Panc1 (cell line): ENCODE measurements around the gene ITPKB. TPM values are rescaled to one million over a fixed set of nuclear protein-coding genes. Genes with fewer than 3 reads are reported as not detected.

Experiments used
- ATAC-seq: fragments of 200-7000 bp; cut with Tn5 transposase; 2 replicates; pipeline ENCODE4 v1.9.1; 2020; ENCODE audit warnings: mild to moderate bottlenecking, moderate library complexity
- BruUV-seq: library from RNA; stranded (reverse); fragments of 400-500 nt; replicated peaks from 2 replicates; lab custom pipeline; 2021; lab: Mats Ljungman, UMichigan
- CTCF ChIA-PET: fragments of 300-600 bp; sonication (Branson Sonifier 250); formaldehyde crosslinking; loops from one replicate; lab custom pipeline; 2022; ENCODE audit warnings: antibody characterized with exemption; lab: Charles Lee
- POLR2A ChIA-PET: fragments of 300-600 bp; sonication (Branson Sonifier 250); formaldehyde crosslinking; loops from one replicate; lab custom pipeline; 2022; ENCODE audit warnings: antibody characterized with exemption; lab: Charles Lee
- DNase-seq: peaks from one replicate; pipeline ENCODE4 v3.0.0-alpha.2; 2010; ENCODE audit warnings: low read depth, low spot score
- H3K27ac ChIP-seq: 2 replicates; pipeline ENCODE4 v1.5.1; 2011; ENCODE audit warnings: mild to moderate bottlenecking, low read length, inconsistent platforms
- H3K27me3 ChIP-seq: fragments of 200-500 bp; sonication (Bioruptor generic); 2 replicates; pipeline ENCODE4 v1.6.0; 2014; ENCODE audit warnings: low read length, inconsistent platforms; ENCODE audit not compliant: control insufficient read depth, insufficient read depth
- H3K36me3 ChIP-seq: fragments of 200-500 bp; sonication (Bioruptor generic); 2 replicates; pipeline ENCODE4 v1.5.1; 2014; ENCODE audit warnings: inconsistent platforms, mild to moderate bottlenecking, low read length, moderate library complexity; ENCODE audit not compliant: control insufficient read depth, insufficient read depth
- H3K4me1 ChIP-seq: 2 replicates; pipeline ENCODE4 v1.5.1; 2011; ENCODE audit warnings: inconsistent platforms, mild to moderate bottlenecking, low read length, moderate library complexity; ENCODE audit not compliant: control insufficient read depth, insufficient read depth
- H3K4me3 ChIP-seq, 2 experiments: 2 replicates each; pipeline ENCODE4 v1.5.1; 2011 to 2012; ENCODE audit warnings: low read depth in 2 of 2, low read length in 2 of 2, mild to moderate bottlenecking in 2 of 2, inconsistent platforms in 1 of 2, moderate library complexity in 1 of 2
- H3K9me3 ChIP-seq: fragments of 200-500 bp; sonication (Bioruptor generic); 2 replicates; pipeline ENCODE4 v1.5.1; 2014; ENCODE audit warnings: low read depth, mild to moderate bottlenecking, inconsistent platforms, low read length, moderate library complexity; ENCODE audit not compliant: control insufficient read depth, insufficient read depth
- POLR2AphosphoS5 ChIP-seq: IDR thresholded peaks from 2 replicates; pipeline ENCODE4 v1.6.1; 2012; ENCODE audit warnings: mild to moderate bottlenecking, low read depth, low read length, moderate library complexity
- SIN3A ChIP-seq: IDR thresholded peaks from 2 replicates; pipeline ENCODE4 v1.6.1; 2012; ENCODE audit warnings: low read depth, mild to moderate bottlenecking, low read length, moderate library complexity, borderline replicate concordance; ENCODE audit not compliant: insufficient read depth
- TCF7L2 ChIP-seq: IDR thresholded peaks from 2 replicates; pipeline ENCODE4 v1.6.1; 2011; ENCODE audit warnings: mild to moderate bottlenecking, low read depth, low read length, inconsistent platforms
- in situ Hi-C: cut with HindIII; loops from 2 replicates; pipeline ENCODE4 v1.10.0; 2016; ENCODE audit warnings: low sequenced_read_pairs, low pct_unique_long_range_greater_than_20kb
- intact Hi-C: fragments of 100-400 bp; cut with micrococcal nuclease; formaldehyde crosslinking; loops from one replicate; pipeline ENCODE4 v1.10.0; 2022; ENCODE audit not compliant: unreplicated experiment
- total RNA-seq: library from RNA; stranded (reverse); gene quantifications from one replicate; pipeline ENCODE4 v1.2.1, GENCODE V29; 2021; ENCODE audit not compliant: unreplicated experiment
- TF ChIP-seq, protein P1 (sequence below), 2 experiments: IDR thresholded peaks; 2 replicates each; pipeline ENCODE4 v1.6.1; 2011 to 2012; ENCODE audit warnings: low read depth in 2 of 2, control low read depth in 1 of 2, low read length in 1 of 2, mild to moderate bottlenecking in 1 of 2, moderate library complexity in 1 of 2; ENCODE audit not compliant: insufficient read depth in 1 of 2
- TF ChIP-seq, protein P2 (sequence below): fragments of 450-650 bp; IDR thresholded peaks from 2 replicates; pipeline ENCODE4 v1.5.1; 2017; ENCODE audit warnings: mild to moderate bottlenecking

The ITPKB gene
- total RNA-seq, 1 experiment from 2014 or later = 10.9 TPM

DNA sequence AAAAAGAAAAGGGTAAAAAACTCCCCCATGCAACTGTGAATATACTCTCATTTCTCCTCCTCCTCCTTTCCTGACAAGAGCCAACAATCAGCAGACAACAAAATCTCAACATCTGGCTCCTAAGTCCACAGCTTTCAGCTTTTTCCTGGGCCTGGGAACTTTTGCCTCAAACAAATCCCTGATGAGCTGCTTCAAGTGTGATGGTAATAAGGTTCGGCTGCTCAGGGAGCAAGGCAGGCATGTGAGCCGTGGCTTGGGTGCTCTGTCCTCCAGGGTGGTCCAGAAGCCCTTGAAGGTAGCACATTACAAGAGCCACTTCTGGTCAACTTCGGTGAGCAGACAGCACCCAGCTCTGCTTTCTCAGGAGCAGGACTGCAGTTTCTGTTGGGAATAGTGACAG is 46.3 kb downstream of the ITPKB start:
- BruUV-seq = no TSS peak
- Histone ChIP-seq H3K36me3 (no peaks in the 10 kb centered on the region), H3K27ac (no peak overlapping the region), H3K27me3 (no peaks in the 10 kb centered on the region), H3K9me3 (no peaks in the 10 kb centered on the region), H3K4me1 (no peaks in the 10 kb centered on the region), H3K4me3 (no peak overlapping the region)
- CTCF ChIA-PET = no interaction called here
- in situ Hi-C loops = no loop called here
- no peak for DNase-seq
- POLR2A ChIA-PET = no interaction called here
- ATAC-seq = no peak
- TF ChIP-seq, protein P1, sequence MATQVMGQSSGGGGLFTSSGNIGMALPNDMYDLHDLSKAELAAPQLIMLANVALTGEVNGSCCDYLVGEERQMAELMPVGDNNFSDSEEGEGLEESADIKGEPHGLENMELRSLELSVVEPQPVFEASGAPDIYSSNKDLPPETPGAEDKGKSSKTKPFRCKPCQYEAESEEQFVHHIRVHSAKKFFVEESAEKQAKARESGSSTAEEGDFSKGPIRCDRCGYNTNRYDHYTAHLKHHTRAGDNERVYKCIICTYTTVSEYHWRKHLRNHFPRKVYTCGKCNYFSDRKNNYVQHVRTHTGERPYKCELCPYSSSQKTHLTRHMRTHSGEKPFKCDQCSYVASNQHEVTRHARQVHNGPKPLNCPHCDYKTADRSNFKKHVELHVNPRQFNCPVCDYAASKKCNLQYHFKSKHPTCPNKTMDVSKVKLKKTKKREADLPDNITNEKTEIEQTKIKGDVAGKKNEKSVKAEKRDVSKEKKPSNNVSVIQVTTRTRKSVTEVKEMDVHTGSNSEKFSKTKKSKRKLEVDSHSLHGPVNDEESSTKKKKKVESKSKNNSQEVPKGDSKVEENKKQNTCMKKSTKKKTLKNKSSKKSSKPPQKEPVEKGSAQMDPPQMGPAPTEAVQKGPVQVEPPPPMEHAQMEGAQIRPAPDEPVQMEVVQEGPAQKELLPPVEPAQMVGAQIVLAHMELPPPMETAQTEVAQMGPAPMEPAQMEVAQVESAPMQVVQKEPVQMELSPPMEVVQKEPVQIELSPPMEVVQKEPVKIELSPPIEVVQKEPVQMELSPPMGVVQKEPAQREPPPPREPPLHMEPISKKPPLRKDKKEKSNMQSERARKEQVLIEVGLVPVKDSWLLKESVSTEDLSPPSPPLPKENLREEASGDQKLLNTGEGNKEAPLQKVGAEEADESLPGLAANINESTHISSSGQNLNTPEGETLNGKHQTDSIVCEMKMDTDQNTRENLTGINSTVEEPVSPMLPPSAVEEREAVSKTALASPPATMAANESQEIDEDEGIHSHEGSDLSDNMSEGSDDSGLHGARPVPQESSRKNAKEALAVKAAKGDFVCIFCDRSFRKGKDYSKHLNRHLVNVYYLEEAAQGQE (IDR thresholded peaks at IDR 0.05; ENCODE audit: insufficient read depth in 1 of 2, low read depth in 2 of 2, low read length in 1 of 2) = no peak
- no peak for TF ChIP-seq TCF7L2
- TF ChIP-seq, protein P2, sequence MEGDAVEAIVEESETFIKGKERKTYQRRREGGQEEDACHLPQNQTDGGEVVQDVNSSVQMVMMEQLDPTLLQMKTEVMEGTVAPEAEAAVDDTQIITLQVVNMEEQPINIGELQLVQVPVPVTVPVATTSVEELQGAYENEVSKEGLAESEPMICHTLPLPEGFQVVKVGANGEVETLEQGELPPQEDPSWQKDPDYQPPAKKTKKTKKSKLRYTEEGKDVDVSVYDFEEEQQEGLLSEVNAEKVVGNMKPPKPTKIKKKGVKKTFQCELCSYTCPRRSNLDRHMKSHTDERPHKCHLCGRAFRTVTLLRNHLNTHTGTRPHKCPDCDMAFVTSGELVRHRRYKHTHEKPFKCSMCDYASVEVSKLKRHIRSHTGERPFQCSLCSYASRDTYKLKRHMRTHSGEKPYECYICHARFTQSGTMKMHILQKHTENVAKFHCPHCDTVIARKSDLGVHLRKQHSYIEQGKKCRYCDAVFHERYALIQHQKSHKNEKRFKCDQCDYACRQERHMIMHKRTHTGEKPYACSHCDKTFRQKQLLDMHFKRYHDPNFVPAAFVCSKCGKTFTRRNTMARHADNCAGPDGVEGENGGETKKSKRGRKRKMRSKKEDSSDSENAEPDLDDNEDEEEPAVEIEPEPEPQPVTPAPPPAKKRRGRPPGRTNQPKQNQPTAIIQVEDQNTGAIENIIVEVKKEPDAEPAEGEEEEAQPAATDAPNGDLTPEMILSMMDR = no peak
- TF ChIP-seq SIN3A = no peak
- TF ChIP-seq POLR2AphosphoS5 = no peak
- intact Hi-C loops = no loop called here

DNA sequence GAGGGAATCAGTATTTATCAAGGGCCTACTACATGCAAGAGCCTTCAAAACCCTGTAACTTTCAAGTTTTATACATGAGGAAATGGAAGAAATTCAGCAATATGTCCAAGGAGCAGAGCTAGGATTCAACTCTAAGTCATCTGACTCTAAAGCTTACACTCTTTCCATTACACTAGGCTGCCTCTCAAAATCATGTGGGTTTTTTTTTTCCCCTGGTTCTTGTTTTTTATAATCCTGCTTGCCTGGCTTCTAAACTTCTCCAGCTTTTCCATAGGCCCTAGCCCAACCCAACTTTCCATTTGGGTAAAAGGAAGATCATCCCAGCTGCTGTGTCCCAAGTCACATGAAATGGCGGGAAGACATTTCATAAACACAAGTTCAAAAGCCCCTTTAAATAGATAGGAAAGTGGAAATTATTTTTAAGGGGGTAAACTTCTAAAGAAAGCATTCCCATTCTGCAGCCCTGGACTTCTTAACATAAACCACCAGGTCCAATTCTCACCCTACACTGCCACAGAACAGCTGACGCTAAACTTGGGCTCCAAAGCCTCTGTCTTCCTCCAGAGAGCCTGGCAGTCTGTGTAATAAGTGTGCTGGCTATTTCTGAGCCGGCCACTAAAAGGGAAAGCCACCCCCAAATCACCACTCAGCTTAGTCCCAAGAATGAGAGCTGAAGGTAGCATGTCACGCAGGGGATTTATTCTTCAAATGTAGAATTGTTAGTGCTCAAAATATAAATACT is 46.9 kb downstream of the ITPKB start:
- no TSS peak for BruUV-seq
- H3K36me3 ChIP-seq = no peaks in the 10 kb centered on the region
- intact Hi-C loops = no loop called here
- no peaks in the 10 kb centered on the region for H3K4me1 ChIP-seq
- no peaks in the 10 kb centered on the region for H3K27me3 ChIP-seq
- ChIA-PET POLR2A (no interaction called here), CTCF (no interaction called here)
- in situ Hi-C loops = no loop called here
- TF ChIP-seq TCF7L2 (no peak), SIN3A (no peak), POLR2AphosphoS5 (no peak)
- TF ChIP-seq, protein P2 = no peak
- TF ChIP-seq, protein P1 (IDR thresholded peaks at IDR 0.05; ENCODE audit: insufficient read depth in 1 of 2, low read depth in 2 of 2, low read length in 1 of 2) = no peak
- ATAC-seq = no peak
- DNase-seq = no peak
- no peak overlapping the region for H3K27ac ChIP-seq
- H3K4me3 ChIP-seq = no peak overlapping the region
- no peaks in the 10 kb centered on the region for H3K9me3 ChIP-seq
